CD4-positive, alpha-beta T cell (primary cell): ENCODE results near the gene EXOSC2. TPM values are rescaled to one million over a fixed set of nuclear protein-coding genes. Genes with fewer than 3 reads are reported as not detected.
"Not testable (repeated sequence)": the region's sequence is repeated elsewhere in the genome, so short reads cannot be mapped to it uniquely, and the experiment has no call there.

Source experiments
- ATAC-seq: fragments of 200-7000 bp; cut with Tn5 transposase; one replicate; pipeline ENCODE4 v1.10.0; 2022; ENCODE audit warnings: mild to moderate bottlenecking; ENCODE audit not compliant: poor library complexity
- CTCF ChIA-PET: fragments of 350-600 bp; sonication (Branson Sonifier 250); formaldehyde crosslinking; loops from one replicate; lab custom pipeline; 2021; ENCODE audit warnings: antibody characterized with exemption, inconsistent platforms; lab: Charles Lee
- POLR2A ChIA-PET: fragments of 350-600 bp; sonication (Branson Sonifier 250); formaldehyde crosslinking; loops from one replicate; lab custom pipeline; 2021; ENCODE audit warnings: antibody characterized with exemption, inconsistent platforms; lab: Charles Lee
- DNase-seq, 14 experiments: peaks; one replicate each; pipeline ENCODE4 v3.0.0-alpha.2; 2013 to 2020; ENCODE audit warnings: mixed read lengths in 2 of 14
- H3K27ac ChIP-seq, 2 donors: one replicate each; pipeline versions ENCODE4 v1.5.1 to v1.7.0; 2013; ENCODE audit warnings: low read length in 2 of 2, low read depth in 1 of 2, mild to moderate bottlenecking in 1 of 2
- H3K27me3 ChIP-seq, 2 experiments: 1 replicate in 1 of 2; 2 replicates in 1 of 2; pipeline versions ENCODE4 v1.6.1 to v1.7.0; 2013; ENCODE audit warnings: low read length in 2 of 2, control low read depth in 1 of 2, mild to moderate bottlenecking in 1 of 2, moderate library complexity in 1 of 2; ENCODE audit not compliant: insufficient read depth in 2 of 2, control insufficient read depth in 1 of 2
- H3K36me3 ChIP-seq: one replicate; pipeline ENCODE4 v1.6.1; 2013; ENCODE audit warnings: low read length, control low read depth; ENCODE audit not compliant: insufficient read depth
- H3K4me1 ChIP-seq: one replicate; pipeline ENCODE4 v1.6.1; 2013; ENCODE audit warnings: low read length, control low read depth; ENCODE audit not compliant: insufficient read depth
- H3K4me3 ChIP-seq: one replicate; pipeline ENCODE4 v1.5.1; 2013; ENCODE audit warnings: mild to moderate bottlenecking, low read length, moderate library complexity
- H3K9me3 ChIP-seq, 2 experiments: 1 replicate in 1 of 2; 2 replicates in 1 of 2; pipeline versions ENCODE4 v1.6.1 to v1.7.0; 2013; ENCODE audit warnings: low read length in 2 of 2, mild to moderate bottlenecking in 2 of 2, control low read depth in 1 of 2, moderate library complexity in 1 of 2; ENCODE audit not compliant: control insufficient read depth in 1 of 2, insufficient read depth in 1 of 2
- H3K27ac Mint-ChIP-seq: one replicate; pipeline ENCODE4 v1.8.0; 2020; ENCODE audit warnings: mixed read lengths
- H3K27me3 Mint-ChIP-seq: one replicate; pipeline ENCODE4 v1.8.0; 2021; ENCODE audit warnings: mixed read lengths
- H3K36me3 Mint-ChIP-seq: one replicate; pipeline ENCODE4 v1.8.0; 2021; ENCODE audit warnings: low read depth, mixed read lengths
- H3K4me1 Mint-ChIP-seq: one replicate; pipeline ENCODE4 v1.8.0; 2021; ENCODE audit warnings: low read depth, mixed read lengths
- H3K4me3 Mint-ChIP-seq: one replicate; pipeline ENCODE4 v1.8.0; 2020; ENCODE audit warnings: mild to moderate bottlenecking, mixed read lengths
- H3K9me3 Mint-ChIP-seq: one replicate; pipeline ENCODE4 v1.8.0; 2020; ENCODE audit warnings: mixed read lengths
- CTCF ChIP-seq: fragments of 200-600 bp; IDR thresholded peaks from one replicate; pipeline ENCODE4 v1.8.0; 2022; ENCODE audit warnings: antibody characterized with exemption, mild to moderate bottlenecking
- intact Hi-C, 2 experiments: fragments of 100-400 bp; cut with DNase I in 1 of 2; cut with micrococcal nuclease in 1 of 2; formaldehyde crosslinking; loops; one replicate each; pipeline versions ENCODE4 v1.15.1 to v1.9.0; 2023 to 2025; cut with DNase I, micrococcal nuclease
- total RNA-seq, 174 experiments: library from RNA in 2 of 174; stranded (reverse) in 2 of 174; gene quantifications; one replicate each; pipeline ENCODE4 v1.2.3 and lab custom pipeline; 2021 to 2026

The EXOSC2 gene
- total RNA-seq, 2 experiments from 2014 or later, result 49.2 to 50.2 TPM

- H3K27me3 Mint-ChIP-seq, result peaks cover 27% of the 10 kb centered on the region
- peak overlapping the region; percentile 24 for H3K27ac Mint-ChIP-seq
- Histone ChIP-seq H3K27me3 (peaks cover 5 to 6% of the 10 kb centered on the region in 2 experiments), H3K36me3 (no peaks in the 10 kb centered on the region), H3K27ac (no peak overlapping the region), H3K4me1 (peaks cover 15% of the 10 kb centered on the region), H3K4me3 (peak overlapping the region; percentile 70), H3K9me3 (peaks cover 0 to 8% of the 10 kb centered on the region in 2 experiments)
- TF ChIP-seq CTCF, result no peak
- intact Hi-C loops, result loop anchor here (1.0 kb wide), 1 partner anchor 221 kb away; no protein-coding TSS in a partner anchor
- H3K36me3 Mint-ChIP-seq, result peaks cover 5% of the 10 kb centered on the region
- no peaks in the 10 kb centered on the region for H3K9me3 Mint-ChIP-seq
- ChIA-PET CTCF (interaction anchor here (0.5 to 1.8 kb wide), 6 partner anchors 11 to 221 kb away, joined by 3 to 15 read pairs (median 4); partner anchors contain the start of gene EXOSC2), POLR2A (interaction anchor here (1.1 to 3.1 kb wide), 2 partner anchors 12 to 19 kb away, joined by 4 to 19 read pairs; partner anchors contain the start of gene EXOSC2)
- H3K4me1 Mint-ChIP-seq, result peaks cover 9% of the 10 kb centered on the region
- H3K4me3 Mint-ChIP-seq, result peak overlapping the region; percentile 97
- ATAC-seq (peak; percentile 34), DNase-seq (peak in 3 of 14 experiments; percentile 11 to 62 (median 39))
Observed at GRCh38 chr9:130681769-130682420, 11.7 kb upstream of the EXOSC2 start.

- peaks cover 0 to 8% of the 10 kb centered on the region in 2 experiments for H3K9me3 ChIP-seq
- ATAC-seq, result peak; percentile 48
- peaks cover 5 to 6% of the 10 kb centered on the region in 2 experiments for H3K27me3 ChIP-seq
- POLR2A ChIA-PET, result interaction anchor here (1.1 to 3.1 kb wide), 2 partner anchors 11 to 20 kb away, joined by 4 to 19 read pairs; partner anchors contain the start of gene EXOSC2
- CTCF ChIA-PET, result interaction anchor here (0.5 to 1.8 kb wide), 7 partner anchors 10 to 221 kb away, joined by 3 to 15 read pairs (median 3); partner anchors contain the start of gene EXOSC2
- peaks cover 17% of the 10 kb centered on the region for H3K4me1 ChIP-seq
- H3K36me3 ChIP-seq, result no peaks in the 10 kb centered on the region
- DNase-seq, result peak; percentile 24 to 81 (median 52)
- no peak overlapping the region for H3K27ac ChIP-seq
- Mint-ChIP-seq H3K9me3 (no peaks in the 10 kb centered on the region), H3K36me3 (peaks cover 5% of the 10 kb centered on the region), H3K27ac (peak overlapping the region; percentile 24), H3K4me3 (peak overlapping the region; percentile 97), H3K27me3 (peaks cover 27% of the 10 kb centered on the region), H3K4me1 (peaks cover 11% of the 10 kb centered on the region)
- H3K4me3 ChIP-seq, result peak overlapping the region; percentile 70
- intact Hi-C loops, result loop anchor here (1.0 kb wide), 1 partner anchor 221 kb away; no protein-coding TSS in a partner anchor
- peak; percentile 97 for TF ChIP-seq CTCF
Observed at GRCh38 chr9:130682421-130683121, 11.0 kb upstream of the EXOSC2 start.

- Histone ChIP-seq H3K27me3 (peaks cover 2 to 5% of the 10 kb centered on the region in 2 experiments), H3K4me1 (peaks cover 29% of the 10 kb centered on the region), H3K27ac (no peak overlapping the region), H3K36me3 (no peaks in the 10 kb centered on the region), H3K9me3 (peaks cover 0 to 8% of the 10 kb centered on the region in 2 experiments), H3K4me3 (no peak overlapping the region)
- no peak overlapping the region for H3K27ac Mint-ChIP-seq
- intact Hi-C loops, result no loop called here
- H3K36me3 Mint-ChIP-seq, result peaks cover 5% of the 10 kb centered on the region
- ChIA-PET CTCF (interaction anchor here (1.5 kb wide), 1 partner anchor 8 kb away, joined by 9 read pairs; the partner anchor contains the start of gene EXOSC2), POLR2A (interaction anchor here (2.2 kb wide), 1 partner anchor 8 kb away, joined by 10 read pairs; the partner anchor contains the start of gene EXOSC2)
- H3K27me3 Mint-ChIP-seq, result peaks cover 16% of the 10 kb centered on the region
- H3K4me3 Mint-ChIP-seq, result peak overlapping the region; percentile 38
- H3K4me1 Mint-ChIP-seq, result peaks cover 18% of the 10 kb centered on the region
- TF ChIP-seq CTCF, result no peak
- no peak for DNase-seq
- H3K9me3 Mint-ChIP-seq, result no peaks in the 10 kb centered on the region
- no peak for ATAC-seq
Observed at GRCh38 chr9:130685104-130685503, 8.5 kb upstream of the EXOSC2 start.

- H3K27ac Mint-ChIP-seq, CTCF ChIA-PET, H3K4me3 Mint-ChIP-seq, intact Hi-C loops, H3K36me3 ChIP-seq, H3K27ac ChIP-seq, DNase-seq, H3K9me3 ChIP-seq, ATAC-seq, H3K36me3 Mint-ChIP-seq, H3K4me3 ChIP-seq, H3K27me3 ChIP-seq, POLR2A ChIA-PET, H3K27me3 Mint-ChIP-seq, H3K9me3 Mint-ChIP-seq: not testable (repeated sequence)
- peaks cover 25% of the 10 kb centered on the region for H3K4me1 ChIP-seq
- H3K4me1 Mint-ChIP-seq, result peaks cover 18% of the 10 kb centered on the region
Observed at GRCh38 chr9:130685945-130686344, 7.6 kb upstream of the EXOSC2 start.
